ENCODE data around the gene ADSL. TPM values are rescaled to one million over a fixed set of nuclear protein-coding genes. Genes with fewer than 3 reads are reported as not detected.
A peak's percentile ranks its signal among the peaks of the same experiment; 100 is the strongest.

Gene ADSL
- polyA plus RNA-seq, 12 donors = 90.8 to 234 (median 197) TPM; not detected in 1

GRCh38 chr22:40434745-40435144 lies 88.4 kb downstream of the ADSL start:
- no peak for DNase-seq

- peak; percentile 68 for DNase-seq
Observed at GRCh38 chr22:40436505-40437431, 90.5 kb downstream of the ADSL start.

Other genes with a start within 250 kb of the ADSL start
- gene TNRC6B, start 168.6 kb upstream of the ADSL start, polyA plus RNA-seq (ENCODE audit: insufficient read length in 12 of 12) = 10 to 100 TPM in 8 of 12 donors, 1 to 10 TPM in 4; 8.3 to 93.8 (median 10.7) TPM
- 10 to 100 TPM in 11 of 12 donors, not detected in 1; 41.7 to 62.4 (median 55.7) TPM for gene SGSM3, start 24.1 kb downstream of the ADSL start, polyA plus RNA-seq (ENCODE audit: insufficient read length in 12 of 12)